Measurements from ENCODE around the gene CHST9. TPM values are rescaled to one million over a fixed set of nuclear protein-coding genes. Genes with fewer than 3 reads are reported as not detected.
"Not testable (repeated sequence)": the region's sequence is repeated elsewhere in the genome, so short reads cannot be mapped to it uniquely, and the experiment has no call there.

The CHST9 gene
- total RNA-seq, result 38.9 and 43.2 TPM in 2 replicates
- long read RNA-seq, full-length matches to known transcripts, result 105 of 141 reads
- long read RNA-seq, partial matches to known transcripts, result 13 of 141 reads
- long read RNA-seq, other reads (novel, unspliced or antisense), result 23 of 141 reads

- H3K36me3 Mint-ChIP-seq (ENCODE audit: insufficient read depth), result no peaks in the 10 kb centered on the region
- TF ChIP-seq CTCF (IDR thresholded peaks at IDR 0.05; ENCODE audit: unreplicated experiment), result no peak
- DNase-seq (ENCODE audit: low spot score, unreplicated experiment), result peak; percentile 43
- H3K9me3 Mint-ChIP-seq (ENCODE audit: low read depth), result no peaks in the 10 kb centered on the region
- H3K4me1 Mint-ChIP-seq (ENCODE audit: low read depth), result peaks cover 27% of the 10 kb centered on the region
- H3K27me3 Mint-ChIP-seq, result peaks cover 9% of the 10 kb centered on the region
- H3K4me3 Mint-ChIP-seq (ENCODE audit: low read depth), result peak within 1 kb of the TSS; percentile 83
- peak within 1 kb of the TSS; percentile 84 for H3K27ac Mint-ChIP-seq
These were observed at the start of gene CHST9 for GRCh38 chr18:27185025-27185763. TSS of gene CHST9 (minus strand) at chr18:27185308. CDS start at chr18:27142809, 42,499 bp downstream.

- not testable (repeated sequence) for H3K27me3 Mint-ChIP-seq; H3K4me3 Mint-ChIP-seq (ENCODE audit: low read depth); H3K9me3 Mint-ChIP-seq (ENCODE audit: low read depth); H3K27ac Mint-ChIP-seq; DNase-seq (ENCODE audit: low spot score, unreplicated experiment); H3K36me3 Mint-ChIP-seq (ENCODE audit: insufficient read depth)
- peaks cover 36% of the 10 kb centered on the region for H3K4me1 Mint-ChIP-seq (ENCODE audit: low read depth)
These were observed 47.2 kb upstream of the CHST9 start for GRCh38 chr18:27232355-27232754.

GRCh38 chr18:27231671-27232070, 46.6 kb upstream of the CHST9 start:
- not testable (repeated sequence) for H3K4me3 Mint-ChIP-seq (ENCODE audit: low read depth); H3K27me3 Mint-ChIP-seq; H3K36me3 Mint-ChIP-seq (ENCODE audit: insufficient read depth); H3K9me3 Mint-ChIP-seq (ENCODE audit: low read depth); DNase-seq (ENCODE audit: low spot score, unreplicated experiment)
- Mint-ChIP-seq H3K4me1 (ENCODE audit: low read depth) (peaks cover 30% of the 10 kb centered on the region), H3K27ac (peak overlapping the region; percentile 50)

GRCh38 chr18:27231221-27231620, 46.1 kb upstream of the CHST9 start:
- not testable (repeated sequence) for H3K9me3 Mint-ChIP-seq (ENCODE audit: low read depth); H3K4me3 Mint-ChIP-seq (ENCODE audit: low read depth); H3K27me3 Mint-ChIP-seq; H3K36me3 Mint-ChIP-seq (ENCODE audit: insufficient read depth); DNase-seq (ENCODE audit: low spot score, unreplicated experiment)
- Mint-ChIP-seq H3K27ac (peak overlapping the region; percentile 50), H3K4me1 (ENCODE audit: low read depth) (peaks cover 28% of the 10 kb centered on the region)

GRCh38 chr18:27227721-27228120, 42.6 kb upstream of the CHST9 start:
- H3K36me3 Mint-ChIP-seq (ENCODE audit: insufficient read depth), result no peaks in the 10 kb centered on the region
- no peak for TF ChIP-seq CTCF (IDR thresholded peaks at IDR 0.05; ENCODE audit: unreplicated experiment)
- no peak overlapping the region for H3K4me3 Mint-ChIP-seq (ENCODE audit: low read depth)
- H3K27ac Mint-ChIP-seq, result no peak overlapping the region
- peaks cover 16% of the 10 kb centered on the region for H3K4me1 Mint-ChIP-seq (ENCODE audit: low read depth)
- DNase-seq (ENCODE audit: low spot score, unreplicated experiment), result no peak
- no peaks in the 10 kb centered on the region for H3K27me3 Mint-ChIP-seq
- no peaks in the 10 kb centered on the region for H3K9me3 Mint-ChIP-seq (ENCODE audit: low read depth)

- Mint-ChIP-seq H3K27ac (no peak overlapping the region), H3K4me1 (ENCODE audit: low read depth) (peaks cover 13% of the 10 kb centered on the region), H3K9me3 (ENCODE audit: low read depth) (peaks cover 3% of the 10 kb centered on the region), H3K27me3 (no peaks in the 10 kb centered on the region), H3K36me3 (ENCODE audit: insufficient read depth) (no peaks in the 10 kb centered on the region), H3K4me3 (ENCODE audit: low read depth) (no peak overlapping the region)
- no peak for TF ChIP-seq CTCF (IDR thresholded peaks at IDR 0.05; ENCODE audit: unreplicated experiment)
- no peak for DNase-seq (ENCODE audit: low spot score, unreplicated experiment)
These were observed 41.5 kb upstream of the CHST9 start for GRCh38 chr18:27226556-27227075.
